ENCODE results near the gene PCBP4.
A peak's percentile ranks its signal among the peaks of the same experiment; 100 is the strongest.

Gene PCBP4

DNA sequence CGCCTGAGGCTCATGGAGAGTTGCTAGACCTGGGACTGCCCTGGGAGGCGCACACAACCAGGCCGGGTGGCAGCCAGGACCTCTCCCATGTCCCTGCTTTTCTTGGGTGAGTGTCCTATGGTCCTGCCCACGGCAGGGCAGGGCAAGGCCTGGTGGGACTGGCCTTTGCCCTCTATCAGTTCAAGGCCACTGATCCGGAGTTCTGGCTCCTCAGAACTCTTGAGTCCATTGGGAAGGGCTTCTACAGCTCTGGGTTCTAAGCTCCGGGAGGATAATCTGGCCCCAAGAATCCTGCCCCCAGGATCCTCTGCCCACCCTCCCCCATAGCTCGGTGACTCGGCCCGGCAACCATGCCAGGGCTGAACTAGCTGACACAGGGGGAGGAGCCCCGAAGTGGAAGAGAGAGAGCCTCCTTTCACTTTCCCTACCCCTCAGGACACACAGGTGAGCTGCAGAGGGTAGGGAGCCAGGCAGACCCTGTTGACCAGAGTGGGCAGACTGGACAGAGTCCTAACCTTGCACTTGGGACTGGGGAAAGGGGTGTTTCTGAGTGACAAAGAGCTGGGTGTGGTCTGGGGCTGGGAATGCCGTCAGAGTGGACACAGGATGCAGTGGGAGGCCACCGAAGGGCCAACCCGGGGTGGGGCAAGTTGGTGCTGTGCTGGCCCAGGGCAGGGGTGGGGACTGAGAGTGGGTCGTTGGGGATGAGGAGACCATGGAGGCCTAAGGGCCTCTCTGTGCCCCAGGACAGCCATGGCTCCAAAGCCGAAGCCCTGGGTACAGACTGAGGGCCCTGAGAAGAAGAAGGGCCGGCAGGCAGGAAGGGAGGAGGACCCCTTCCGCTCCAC lies 24.4 kb downstream of the PCBP4 start:
- peak; percentile 38 for DNase-seq (ENCODE audit: low read depth)
- peak overlapping the region; percentile 52 for H3K4me3 ChIP-seq (replicated peaks; ENCODE audit: low read depth, low read length)
- no peak for TF ChIP-seq CTCF (IDR thresholded peaks at IDR 0.05; ENCODE audit: low read length, missing control alignments)

DNA sequence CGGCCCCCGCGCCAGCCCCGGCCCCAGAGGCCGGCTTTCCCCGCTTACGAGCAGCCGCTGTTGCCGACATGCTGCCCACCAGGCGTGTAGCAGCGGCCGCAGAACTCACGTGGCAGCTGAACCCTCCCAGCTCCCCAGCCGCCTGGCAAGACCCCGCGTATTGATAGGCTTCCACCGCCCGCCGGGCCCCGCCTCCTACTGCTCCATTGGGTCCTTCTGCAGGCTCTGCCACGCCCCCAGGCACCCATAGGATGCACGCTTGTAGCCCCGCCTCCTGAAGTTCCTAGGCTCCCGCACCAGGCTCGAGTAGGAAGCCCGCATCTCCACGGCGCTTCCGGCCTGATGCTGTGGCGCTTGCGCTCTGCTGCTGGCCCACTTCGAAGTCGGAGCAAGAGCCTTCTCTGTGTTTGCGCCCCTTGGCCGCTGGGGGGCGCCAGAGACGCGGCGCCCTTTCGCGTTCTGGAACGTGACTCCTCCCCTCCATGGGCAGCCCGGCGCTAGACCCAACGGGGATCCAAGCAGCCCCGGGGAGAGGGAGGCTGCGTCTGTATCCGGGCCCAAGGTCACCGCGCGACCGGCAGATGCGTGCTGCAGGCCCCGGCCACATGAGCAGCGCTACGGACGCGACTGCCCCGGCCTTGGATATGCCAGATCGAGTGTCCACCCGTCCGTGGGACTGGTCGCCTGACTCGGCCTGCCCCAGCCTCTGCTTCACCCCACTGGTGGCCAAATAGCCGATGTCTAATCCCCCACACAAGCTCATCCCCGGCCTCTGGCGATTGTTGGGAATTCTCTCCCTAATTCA lies 25.3 kb downstream of the PCBP4 start, which contains the start of the genes PARP3 and RRP9:
PARP3 (plus strand) TSS at position 566 of the 805 bp plus-strand sequence. CDS start 993 bp downstream, outside the sequence.
RRP9 (minus strand) TSS at position 107 of the 805 bp plus-strand sequence; CDS start at position 70, 37 bp downstream.
- peak; percentile 93 for TF ChIP-seq CTCF (IDR thresholded peaks at IDR 0.05; ENCODE audit: low read length, missing control alignments)
- H3K4me3 ChIP-seq (replicated peaks; ENCODE audit: low read depth, low read length) = peak within 1 kb of the TSS; percentile 85

GRCh38 chr3:51941463-51941797 lies 25.8 kb downstream of the PCBP4 start:
- H3K4me3 ChIP-seq (replicated peaks; ENCODE audit: low read depth, low read length) = peak overlapping the region; percentile 85
- no peak for TF ChIP-seq CTCF (IDR thresholded peaks at IDR 0.05; ENCODE audit: low read length, missing control alignments)
- no peak for DNase-seq (ENCODE audit: low read depth)

More for the DNA sequence above, 25.3 kb downstream of the PCBP4 start, which contains the start of the genes PARP3 and RRP9:
- peak; percentile 100 for DNase-seq (ENCODE audit: low read depth)

DNA sequence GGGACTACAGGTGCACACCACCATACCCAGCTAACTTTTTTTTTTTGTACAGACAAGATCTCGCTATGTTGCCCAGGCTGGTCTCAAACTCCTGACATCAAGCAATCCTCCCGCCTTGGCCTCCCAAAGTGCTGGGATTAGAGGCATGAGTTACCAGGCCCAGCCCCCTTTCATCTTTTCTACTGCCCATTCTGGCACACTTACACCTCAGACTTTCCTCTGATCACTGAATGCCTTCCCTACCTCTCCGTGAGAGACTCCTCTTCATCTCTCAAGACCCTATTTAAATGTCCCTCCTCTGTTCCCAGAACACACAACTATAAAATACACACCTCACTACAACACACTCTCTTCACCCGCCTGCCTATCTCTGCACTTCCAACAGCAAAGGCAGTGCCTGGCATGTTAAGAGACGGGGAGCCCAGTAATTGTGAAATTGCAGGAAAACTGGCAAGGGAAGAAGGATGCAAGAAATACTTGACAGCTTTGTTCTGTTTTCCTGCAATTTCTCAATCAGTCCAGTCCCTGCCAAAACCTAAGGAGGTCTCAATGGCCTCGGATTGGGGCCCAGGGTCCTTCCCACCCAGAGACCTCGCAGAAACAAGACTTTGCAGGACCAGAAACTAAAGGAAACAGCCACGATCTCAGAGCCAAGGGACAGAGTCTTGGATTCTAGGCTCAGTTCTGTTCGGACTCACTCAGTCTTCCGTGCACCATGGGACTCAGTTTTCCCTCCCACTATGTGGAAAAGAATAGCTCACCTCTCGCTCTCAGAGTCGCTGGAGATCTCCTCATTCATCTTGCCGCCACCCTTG lies 26.4 kb downstream of the PCBP4 start:
- DNase-seq (ENCODE audit: low read depth) = peak; percentile 70
- no peak for TF ChIP-seq CTCF (IDR thresholded peaks at IDR 0.05; ENCODE audit: low read length, missing control alignments)
- peak overlapping the region; percentile 85 for H3K4me3 ChIP-seq (replicated peaks; ENCODE audit: low read depth, low read length)

- no peak overlapping the region for H3K4me3 ChIP-seq (replicated peaks; ENCODE audit: low read depth, low read length)
- no peak for DNase-seq (ENCODE audit: low read depth)
- no peak for TF ChIP-seq CTCF (IDR thresholded peaks at IDR 0.05; ENCODE audit: low read length, missing control alignments)
These were observed 28.4 kb downstream of the PCBP4 start for GRCh38 chr3:51938780-51939425.
